A204.1 (cell line): Measurements from ENCODE around the gene NTNG1.

Experiments used
- FAIRE-seq: peaks from 2 replicates; lab custom pipeline; 2012; peaks lifted over from hg19 to GRCh38; lab: Jason Lieb, UNC

NTNG1 gene

GRCh38 chr1:107515702-107516101, 374.9 kb downstream of the NTNG1 start:
- FAIRE-seq = no peak

GRCh38 chr1:107523061-107523460, 382.2 kb downstream of the NTNG1 start:
- no peak for FAIRE-seq

GRCh38 chr1:107523736-107524135, 382.9 kb downstream of the NTNG1 start:
- no peak for FAIRE-seq

GRCh38 chr1:107524301-107524700, 383.5 kb downstream of the NTNG1 start:
- FAIRE-seq = no peak

DNA sequence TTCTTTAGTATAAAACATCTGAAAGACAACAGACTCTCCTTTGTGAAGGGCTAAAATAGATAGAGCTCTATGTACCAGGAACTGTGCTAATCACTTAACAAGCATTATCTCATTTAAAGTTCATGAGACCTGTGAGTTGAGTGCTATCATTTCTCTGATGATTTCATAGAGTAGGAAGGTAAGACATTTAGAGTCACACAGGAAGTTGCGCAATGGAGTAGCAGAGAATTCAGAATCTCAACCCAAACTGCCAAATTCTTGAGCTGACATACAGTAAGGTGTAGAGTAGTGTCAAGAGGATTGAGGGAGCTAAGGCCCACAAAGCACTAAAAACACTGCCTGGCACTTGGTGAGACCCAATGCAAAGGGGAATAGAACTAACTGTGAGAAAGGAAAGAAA, 384.3 kb downstream of the NTNG1 start:
- FAIRE-seq = no peak

- no peak for FAIRE-seq
These were observed 385.1 kb downstream of the NTNG1 start for GRCh38 chr1:107525961-107526360.

DNA sequence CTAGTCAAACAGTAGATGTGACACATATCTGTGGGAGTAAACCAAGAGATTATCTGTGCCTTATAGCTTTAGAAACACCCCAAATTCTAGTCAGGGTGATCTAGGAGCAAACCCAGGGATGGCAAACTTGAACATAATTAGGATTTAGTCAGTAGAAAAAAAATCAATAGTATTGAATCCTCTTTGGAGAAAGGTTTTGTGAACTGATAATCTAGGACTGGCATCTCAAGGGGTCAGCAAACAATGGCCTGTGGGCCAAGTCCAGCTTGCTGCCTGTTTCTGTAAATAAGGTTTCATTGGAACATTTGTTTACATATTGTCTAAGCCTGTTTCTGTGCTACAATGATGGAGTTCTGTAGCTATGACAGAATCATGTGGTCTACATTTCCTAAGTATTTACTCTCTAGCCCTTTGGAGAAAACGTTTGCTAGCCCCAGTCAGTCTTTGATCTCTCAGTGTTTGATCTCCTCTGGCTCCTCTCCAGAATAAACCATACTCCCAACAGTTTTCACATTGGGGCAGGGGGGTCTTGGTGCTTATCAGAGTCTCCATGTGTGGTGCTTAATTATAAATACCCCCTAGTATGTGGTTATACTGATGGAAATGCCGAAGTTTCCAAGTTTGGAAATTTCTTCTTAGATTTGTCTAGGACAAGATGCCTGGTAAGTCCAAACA, 385.8 kb downstream of the NTNG1 start:
- FAIRE-seq = no peak

GRCh38 chr1:107529511-107530149, 388.8 kb downstream of the NTNG1 start:
- FAIRE-seq = no peak

DNA sequence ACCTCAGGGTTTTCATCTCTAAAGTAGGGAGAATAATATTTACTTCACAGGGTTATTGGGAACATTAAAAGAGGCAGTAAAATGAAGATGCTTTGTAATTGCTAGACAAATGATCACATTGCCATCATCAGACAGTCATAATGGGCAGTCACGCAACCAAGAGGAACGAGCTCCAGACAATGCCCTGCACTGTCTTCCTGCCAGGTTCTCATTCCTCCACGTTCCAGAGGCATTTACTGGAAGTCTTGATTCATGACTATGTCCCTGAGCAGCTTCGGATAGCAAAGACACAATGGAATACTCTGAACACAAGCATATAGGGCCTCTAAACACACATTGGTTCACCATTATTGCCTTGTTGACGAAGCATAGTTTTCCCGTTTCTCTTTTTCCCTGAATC, 389.7 kb downstream of the NTNG1 start:
- no peak for FAIRE-seq

DNA sequence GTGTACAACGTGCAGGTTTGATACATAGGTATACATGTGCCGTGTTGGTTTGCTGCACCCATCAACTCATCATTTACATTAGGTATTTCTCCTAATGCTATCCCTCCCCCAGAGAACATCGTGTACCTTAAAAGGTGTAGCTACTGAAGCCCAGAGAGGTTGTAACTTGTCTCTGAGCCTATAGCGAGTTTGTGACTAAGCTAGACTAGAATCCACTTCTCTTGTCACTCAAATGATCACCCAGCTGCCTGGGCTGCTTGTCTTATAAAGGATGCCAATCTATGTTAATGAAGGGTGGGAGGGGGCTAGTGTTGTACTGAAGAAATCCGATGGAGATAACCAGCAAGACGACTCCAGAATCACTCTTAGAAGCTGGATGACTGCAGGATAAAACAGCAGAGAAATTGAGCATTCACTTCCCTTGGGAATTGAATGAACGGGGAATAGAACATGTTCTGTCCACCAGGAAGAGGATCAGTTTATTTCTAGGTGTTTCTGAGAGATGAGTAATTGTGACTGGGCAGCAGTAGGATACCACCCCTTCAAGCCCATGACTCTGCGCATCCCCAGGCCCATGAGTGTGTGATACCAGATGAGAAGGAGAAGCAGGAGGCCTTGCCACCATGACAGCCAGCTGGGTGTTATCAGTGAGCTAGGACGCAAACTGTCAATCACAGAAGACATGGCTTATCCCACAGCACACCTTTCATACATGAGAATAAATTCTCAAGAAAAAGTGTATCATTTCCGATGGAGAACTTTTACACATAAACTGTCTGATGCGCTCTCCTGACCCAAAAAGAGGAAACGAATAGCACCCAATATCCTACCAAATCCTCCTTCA, 390.4 kb downstream of the NTNG1 start:
- no peak for FAIRE-seq

DNA sequence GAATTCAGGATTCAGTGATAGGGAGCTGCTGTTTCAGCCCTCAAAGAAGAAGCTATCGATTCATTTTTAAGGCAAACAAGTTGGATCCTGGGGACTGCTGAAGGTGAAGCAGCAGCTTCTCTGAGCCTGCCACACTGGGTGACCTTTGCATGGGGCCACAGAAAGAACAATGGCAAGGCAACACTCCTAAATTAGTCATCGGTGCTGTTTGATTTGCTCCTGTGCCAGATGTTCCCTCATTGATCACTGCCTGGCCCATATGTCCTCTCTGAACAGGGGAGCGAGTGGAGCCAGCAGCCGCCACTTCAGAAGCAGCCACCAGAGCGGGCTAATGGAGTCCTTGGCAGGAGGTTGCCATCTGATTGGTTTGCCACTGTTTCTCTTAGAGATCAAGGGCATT, 391.5 kb downstream of the NTNG1 start:
- no peak for FAIRE-seq
